Cardiac muscle cell (in vitro differentiated cells and primary cell): Measurements from ENCODE around the gene SYNJ1. TPM values are rescaled to one million over a fixed set of nuclear protein-coding genes. Genes with fewer than 3 reads are reported as not detected.

Experiments used
- DNase-seq, 2 donors: peaks; one replicate each; pipeline versions ENCODE4 v3.0.0 to v3.0.0-alpha.2; 2010 to 2017; ENCODE audit warnings: low read depth in 1 of 2, low spot score in 1 of 2
- H3K27ac ChIP-seq: fragments of 200-600 bp; sonication (generic); 2 replicates; pipeline ENCODE4 v1.5.1; 2016
- H3K27me3 ChIP-seq: fragments of 200-600 bp; sonication (generic); 2 replicates; pipeline ENCODE4 v1.6.0; 2016; ENCODE audit warnings: control low read depth
- H3K36me3 ChIP-seq: fragments of 200-600 bp; sonication (generic); 2 replicates; pipeline ENCODE4 v1.5.1; 2016; ENCODE audit warnings: control low read depth
- H3K4me1 ChIP-seq: fragments of 200-600 bp; sonication (generic); 2 replicates; pipeline ENCODE4 v1.8.1; 2017; ENCODE audit warnings: low read depth, mild to moderate bottlenecking, mixed run types
- H3K4me3 ChIP-seq: fragments of 200-600 bp; sonication (generic); 2 replicates; pipeline ENCODE4 v1.5.1; 2016; ENCODE audit warnings: mild to moderate bottlenecking
- H3K9me3 ChIP-seq: fragments of 200-600 bp; sonication (generic); 2 replicates; pipeline ENCODE4 v1.5.1; 2017; ENCODE audit warnings: low read depth, mild to moderate bottlenecking, control low read depth
- CTCF ChIP-seq: IDR thresholded peaks from 2 replicates; pipeline ENCODE4 v1.5.1; 2012; ENCODE audit warnings: low read depth, mild to moderate bottlenecking, low read length
- polyA plus RNA-seq: library from polyadenylated mRNA; unstranded; fragments of >200 nt; fragmentation: Nextera tagmentation; extraction: Ambion mirVana; gene quantifications from 2 replicates; pipeline ENCODE4 v1.2.1, GENCODE V29; 2016
- total RNA-seq: library from RNA; depleted of rRNA; stranded (reverse); fragments of >200 nt; gene quantifications from 2 replicates; pipeline ENCODE4 v1.2.3, GENCODE V29; 2016

SYNJ1 gene
- total and polyA plus RNA-seq, 2 experiments from 2014 or later: 5.9 to 10.0 TPM

- Histone ChIP-seq H3K36me3 (peaks cover 6% of the 10 kb centered on the region), H3K4me3 (peak overlapping the region; percentile 90), H3K27me3 (no peaks in the 10 kb centered on the region), H3K27ac (peak overlapping the region; percentile 95), H3K4me1 (peaks cover 15% of the 10 kb centered on the region), H3K9me3 (no peaks in the 10 kb centered on the region)
- TF ChIP-seq CTCF: peak; percentile 12
- peak; percentile 65 to 80 for DNase-seq
Measured at GRCh38 chr21:32770871-32771523, 43.2 kb upstream of the SYNJ1 start.

GRCh38 chr21:32768530-32768929 lies 40.7 kb upstream of the SYNJ1 start:
- peaks cover 10% of the 10 kb centered on the region for H3K36me3 ChIP-seq
- peaks cover 15% of the 10 kb centered on the region for H3K4me1 ChIP-seq
- TF ChIP-seq CTCF: no peak
- no peaks in the 10 kb centered on the region for H3K9me3 ChIP-seq
- H3K27me3 ChIP-seq: no peaks in the 10 kb centered on the region
- no peak for DNase-seq
- no peak overlapping the region for H3K4me3 ChIP-seq
- H3K27ac ChIP-seq: no peak overlapping the region

GRCh38 chr21:32765058-32765457 lies 37.2 kb upstream of the SYNJ1 start:
- no peak for DNase-seq
- Histone ChIP-seq H3K9me3 (no peaks in the 10 kb centered on the region), H3K4me1 (peaks cover 10% of the 10 kb centered on the region)

GRCh38 chr21:32764186-32764585 lies 36.4 kb upstream of the SYNJ1 start:
- no peak for DNase-seq
- Histone ChIP-seq H3K9me3 (no peaks in the 10 kb centered on the region), H3K27me3 (no peaks in the 10 kb centered on the region), H3K4me3 (no peak overlapping the region), H3K4me1 (peaks cover under 1% of the 10 kb centered on the region), H3K27ac (no peak overlapping the region), H3K36me3 (peaks cover 51% of the 10 kb centered on the region)
- no peak for TF ChIP-seq CTCF

More at GRCh38 chr21:32765058-32765457, 37.2 kb upstream of the SYNJ1 start:
- Histone ChIP-seq H3K4me3 (no peak overlapping the region), H3K27ac (peak overlapping the region; percentile 61), H3K27me3 (no peaks in the 10 kb centered on the region), H3K36me3 (peaks cover 44% of the 10 kb centered on the region)
- TF ChIP-seq CTCF: no peak

- Histone ChIP-seq H3K27ac (no peak overlapping the region), H3K4me1 (no peaks in the 10 kb centered on the region), H3K9me3 (no peaks in the 10 kb centered on the region), H3K4me3 (no peak overlapping the region), H3K27me3 (no peaks in the 10 kb centered on the region), H3K36me3 (peaks cover 88% of the 10 kb centered on the region)
- TF ChIP-seq CTCF: no peak
- DNase-seq: no peak
Measured at GRCh38 chr21:32757804-32758203, 30.0 kb upstream of the SYNJ1 start.
